ENCODE measurements around the gene CDH12. TPM values are rescaled to one million over a fixed set of nuclear protein-coding genes. Genes with fewer than 3 reads are reported as not detected.
"Not testable (repeated sequence)": the region's sequence is repeated elsewhere in the genome, so short reads cannot be mapped to it uniquely, and the experiment has no call there.

The CDH12 gene
- total RNA-seq, 4 donors from 2014 or later, result 0.12 TPM; not detected in 3

DNA sequence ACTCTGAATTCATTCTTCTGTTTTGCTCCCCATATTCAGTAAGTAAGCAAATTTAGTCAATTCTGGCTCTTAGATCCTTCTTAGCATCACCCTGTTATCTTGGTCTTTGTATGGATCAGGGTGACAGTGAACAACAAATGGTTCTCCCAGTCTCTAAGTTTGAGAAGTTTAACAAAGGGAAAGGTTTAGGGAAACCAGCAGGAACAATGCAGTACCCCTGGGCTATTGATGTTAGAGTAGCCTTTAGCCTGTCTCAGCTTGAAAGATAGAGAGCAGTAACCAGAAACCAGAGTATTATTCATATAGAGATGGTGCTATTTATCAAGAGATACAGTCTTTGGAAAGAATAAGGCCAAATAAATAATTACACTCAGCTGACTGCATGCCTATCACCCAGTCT, 241.8 kb downstream of the CDH12 start:
- Histone ChIP-seq H3K9me3 (no peaks in the 10 kb centered on the region), H3K27me3 (no peaks in the 10 kb centered on the region), H3K4me3 (no peak overlapping the region), H3K27ac (no peak overlapping the region), H3K4me1 (no peaks in the 10 kb centered on the region), H3K36me3 (no peaks in the 10 kb centered on the region)
- no peak for ATAC-seq
- TF ChIP-seq EP300 (IDR thresholded peaks at IDR 0.05) (no peak), POLR2A (IDR thresholded peaks at IDR 0.05) (no peak), POLR2AphosphoS5 (IDR thresholded peaks at IDR 0.05) (no peak)
- TF ChIP-seq, protein P1, sequence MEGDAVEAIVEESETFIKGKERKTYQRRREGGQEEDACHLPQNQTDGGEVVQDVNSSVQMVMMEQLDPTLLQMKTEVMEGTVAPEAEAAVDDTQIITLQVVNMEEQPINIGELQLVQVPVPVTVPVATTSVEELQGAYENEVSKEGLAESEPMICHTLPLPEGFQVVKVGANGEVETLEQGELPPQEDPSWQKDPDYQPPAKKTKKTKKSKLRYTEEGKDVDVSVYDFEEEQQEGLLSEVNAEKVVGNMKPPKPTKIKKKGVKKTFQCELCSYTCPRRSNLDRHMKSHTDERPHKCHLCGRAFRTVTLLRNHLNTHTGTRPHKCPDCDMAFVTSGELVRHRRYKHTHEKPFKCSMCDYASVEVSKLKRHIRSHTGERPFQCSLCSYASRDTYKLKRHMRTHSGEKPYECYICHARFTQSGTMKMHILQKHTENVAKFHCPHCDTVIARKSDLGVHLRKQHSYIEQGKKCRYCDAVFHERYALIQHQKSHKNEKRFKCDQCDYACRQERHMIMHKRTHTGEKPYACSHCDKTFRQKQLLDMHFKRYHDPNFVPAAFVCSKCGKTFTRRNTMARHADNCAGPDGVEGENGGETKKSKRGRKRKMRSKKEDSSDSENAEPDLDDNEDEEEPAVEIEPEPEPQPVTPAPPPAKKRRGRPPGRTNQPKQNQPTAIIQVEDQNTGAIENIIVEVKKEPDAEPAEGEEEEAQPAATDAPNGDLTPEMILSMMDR (IDR thresholded peaks at IDR 0.05), result no peak

DNA sequence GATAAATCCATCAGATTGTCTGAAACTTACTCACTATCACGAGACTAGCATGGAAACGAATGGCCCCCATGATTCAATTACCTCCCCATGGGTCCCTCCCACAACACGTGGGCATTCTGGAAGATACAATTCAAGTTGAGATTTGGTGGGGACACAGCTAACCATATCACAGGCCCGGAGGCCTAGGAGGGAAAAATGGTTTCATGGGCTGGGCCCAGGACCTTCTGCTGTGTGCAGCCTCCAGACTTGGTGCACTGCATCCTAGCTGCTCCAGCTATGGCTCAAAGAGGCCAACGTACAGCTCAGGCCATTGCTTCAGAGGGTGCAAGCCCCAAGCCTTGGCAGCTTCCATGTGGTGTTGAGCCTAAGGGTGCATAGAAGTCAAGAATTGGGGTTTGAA, 245.6 kb downstream of the CDH12 start:
- H3K27me3 ChIP-seq, ATAC-seq, H3K9me3 ChIP-seq, H3K36me3 ChIP-seq, H3K4me1 ChIP-seq, H3K27ac ChIP-seq, H3K4me3 ChIP-seq: not testable (repeated sequence)
- WGBS, 2 donors (ENCODE audit: low coverage in 1 of 2), result 68% methylated on average over 5 of the region's 5 CpGs; no CpG with 5 or more reads in 1 of the 2 donors

DNA sequence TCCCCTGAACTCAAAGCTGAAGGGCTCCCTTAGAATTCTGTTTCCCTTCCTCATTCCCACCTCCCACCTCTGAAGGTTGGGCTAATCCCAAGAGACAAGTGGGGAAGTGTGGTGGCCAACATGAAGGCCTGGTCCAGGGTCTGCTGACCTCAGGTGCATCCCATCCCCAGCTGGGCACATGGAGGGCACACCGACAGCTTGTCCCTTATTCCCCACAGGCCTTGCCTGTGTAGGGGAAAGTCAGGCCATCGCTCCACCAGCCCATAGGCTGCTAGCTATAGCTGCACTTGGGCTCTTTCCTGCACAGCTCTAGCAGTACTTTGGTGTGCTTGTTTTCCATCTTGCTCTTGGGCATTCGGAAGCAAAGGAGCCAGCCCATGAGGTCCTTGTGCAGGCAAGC, 247.7 kb downstream of the CDH12 start:
- Histone ChIP-seq H3K4me3 (no peak overlapping the region), H3K9me3 (no peaks in the 10 kb centered on the region), H3K27ac (no peak overlapping the region), H3K27me3 (no peaks in the 10 kb centered on the region), H3K36me3 (no peaks in the 10 kb centered on the region), H3K4me1 (no peaks in the 10 kb centered on the region)
- ATAC-seq, result no peak
- TF ChIP-seq EP300 (IDR thresholded peaks at IDR 0.05) (no peak), POLR2A (IDR thresholded peaks at IDR 0.05) (no peak), POLR2AphosphoS5 (IDR thresholded peaks at IDR 0.05) (no peak)
- TF ChIP-seq, protein P1 (IDR thresholded peaks at IDR 0.05), result no peak
- WGBS, 2 donors (ENCODE audit: low coverage in 1 of 2), result no CpG with 5 or more reads among the region's 3 CpGs

DNA sequence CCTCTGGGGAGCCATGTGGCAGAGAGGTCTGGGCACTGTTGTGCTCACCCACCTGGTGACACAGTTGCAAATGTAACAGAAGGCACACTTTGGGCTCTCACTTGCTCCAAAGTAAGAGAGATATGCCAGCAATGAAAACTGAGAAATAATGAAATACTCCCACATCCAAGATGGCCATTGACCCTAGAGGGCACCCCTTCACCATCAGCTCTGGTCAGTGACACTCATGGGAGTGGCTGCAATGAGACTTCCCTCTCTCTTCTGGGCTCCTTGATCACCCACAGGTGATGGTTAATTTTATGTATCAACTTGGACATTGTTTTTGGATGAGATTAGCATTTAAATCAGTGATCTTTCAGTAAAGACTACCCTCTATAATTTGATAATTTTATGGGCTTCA, 248.4 kb downstream of the CDH12 start:
- H3K36me3 ChIP-seq, result no peaks in the 10 kb centered on the region
- H3K27me3 ChIP-seq, result no peaks in the 10 kb centered on the region
- peak; percentile 13 for ATAC-seq
- H3K9me3 ChIP-seq, result no peaks in the 10 kb centered on the region
- no peak for TF ChIP-seq EP300 (IDR thresholded peaks at IDR 0.05)
- TF ChIP-seq POLR2AphosphoS5 (IDR thresholded peaks at IDR 0.05), result no peak
- TF ChIP-seq, protein P1 (IDR thresholded peaks at IDR 0.05), result no peak
- no peak for TF ChIP-seq POLR2A (IDR thresholded peaks at IDR 0.05)
- H3K27ac ChIP-seq, result no peak overlapping the region
- no peaks in the 10 kb centered on the region for H3K4me1 ChIP-seq
- no peak overlapping the region for H3K4me3 ChIP-seq

GRCh38 chr5:22598796-22599195, 254.3 kb downstream of the CDH12 start:
- 60 to 76% methylated on average over 1 to 2 of the region's 2 CpGs for WGBS, 2 donors (ENCODE audit: low coverage in 1 of 2)
- H3K9me3 ChIP-seq, result no peaks in the 10 kb centered on the region
- H3K4me1 ChIP-seq, result no peaks in the 10 kb centered on the region
- no peaks in the 10 kb centered on the region for H3K36me3 ChIP-seq
- no peak for ATAC-seq
- H3K4me3 ChIP-seq, result no peak overlapping the region
- TF ChIP-seq POLR2A (IDR thresholded peaks at IDR 0.05), result no peak
- no peak for TF ChIP-seq POLR2AphosphoS5 (IDR thresholded peaks at IDR 0.05)
- no peak for TF ChIP-seq EP300 (IDR thresholded peaks at IDR 0.05)
- TF ChIP-seq, protein P1 (IDR thresholded peaks at IDR 0.05), result no peak
- no peaks in the 10 kb centered on the region for H3K27me3 ChIP-seq
- H3K27ac ChIP-seq, result no peak overlapping the region

All from gastroesophageal sphincter (tissue), 4 donors.